Measurements from ENCODE around the gene AHRR.

DNA sequence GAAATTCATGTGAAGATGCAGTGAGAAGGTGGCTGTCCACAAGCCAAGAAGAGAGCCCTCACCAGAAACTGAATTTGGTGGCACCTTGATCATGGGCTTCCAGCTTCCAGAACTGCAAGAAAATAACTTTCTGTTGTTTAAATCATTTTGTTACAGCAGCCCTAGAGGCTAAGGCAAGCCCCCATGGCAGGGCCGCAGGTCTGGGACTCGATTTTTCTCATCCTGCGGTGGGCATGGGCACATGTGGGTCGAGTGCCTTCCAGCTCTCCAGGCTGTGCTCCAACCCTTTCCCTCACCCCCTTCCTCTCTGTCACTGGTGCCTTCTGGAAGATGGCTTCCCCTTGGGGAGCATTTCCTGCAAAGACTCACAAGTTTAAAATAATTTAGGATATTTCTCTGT, 40.7 kb downstream of the AHRR start:
- TF ChIP-seq CTCF (conservative IDR thresholded peaks at IDR 0.05 in 1 of 2, IDR thresholded peaks at IDR 0.05 in 1 of 2; ENCODE audit: low read depth in 1 of 2, low read length in 2 of 2) = no peak
- TF ChIP-seq EZH2 (IDR thresholded peaks at IDR 0.05; ENCODE audit: low read length, missing control alignments) = no peak

Measured in fibroblast of lung (primary cell).